Measurements from ENCODE around the gene AGXT2.
"Not testable (repeated sequence)": the region's sequence is repeated elsewhere in the genome, so short reads cannot be mapped to it uniquely, and the experiment has no call there.

The AGXT2 gene

GRCh38 chr5:35036536-35036935, 11.2 kb downstream of the AGXT2 start:
- TF ChIP-seq, protein P1, sequence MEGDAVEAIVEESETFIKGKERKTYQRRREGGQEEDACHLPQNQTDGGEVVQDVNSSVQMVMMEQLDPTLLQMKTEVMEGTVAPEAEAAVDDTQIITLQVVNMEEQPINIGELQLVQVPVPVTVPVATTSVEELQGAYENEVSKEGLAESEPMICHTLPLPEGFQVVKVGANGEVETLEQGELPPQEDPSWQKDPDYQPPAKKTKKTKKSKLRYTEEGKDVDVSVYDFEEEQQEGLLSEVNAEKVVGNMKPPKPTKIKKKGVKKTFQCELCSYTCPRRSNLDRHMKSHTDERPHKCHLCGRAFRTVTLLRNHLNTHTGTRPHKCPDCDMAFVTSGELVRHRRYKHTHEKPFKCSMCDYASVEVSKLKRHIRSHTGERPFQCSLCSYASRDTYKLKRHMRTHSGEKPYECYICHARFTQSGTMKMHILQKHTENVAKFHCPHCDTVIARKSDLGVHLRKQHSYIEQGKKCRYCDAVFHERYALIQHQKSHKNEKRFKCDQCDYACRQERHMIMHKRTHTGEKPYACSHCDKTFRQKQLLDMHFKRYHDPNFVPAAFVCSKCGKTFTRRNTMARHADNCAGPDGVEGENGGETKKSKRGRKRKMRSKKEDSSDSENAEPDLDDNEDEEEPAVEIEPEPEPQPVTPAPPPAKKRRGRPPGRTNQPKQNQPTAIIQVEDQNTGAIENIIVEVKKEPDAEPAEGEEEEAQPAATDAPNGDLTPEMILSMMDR (IDR thresholded peaks at IDR 0.05; ENCODE audit: low read depth, low read length), result no peak
- in situ Hi-C loops (cut with HindIII; ENCODE audit: low sequenced_read_pairs), result no loop called here
- H3K4me3 ChIP-seq (ENCODE audit: low read depth, low read length), result no peak overlapping the region
- DNase-seq (ENCODE audit: low read depth, low spot score), result no peak

DNA sequence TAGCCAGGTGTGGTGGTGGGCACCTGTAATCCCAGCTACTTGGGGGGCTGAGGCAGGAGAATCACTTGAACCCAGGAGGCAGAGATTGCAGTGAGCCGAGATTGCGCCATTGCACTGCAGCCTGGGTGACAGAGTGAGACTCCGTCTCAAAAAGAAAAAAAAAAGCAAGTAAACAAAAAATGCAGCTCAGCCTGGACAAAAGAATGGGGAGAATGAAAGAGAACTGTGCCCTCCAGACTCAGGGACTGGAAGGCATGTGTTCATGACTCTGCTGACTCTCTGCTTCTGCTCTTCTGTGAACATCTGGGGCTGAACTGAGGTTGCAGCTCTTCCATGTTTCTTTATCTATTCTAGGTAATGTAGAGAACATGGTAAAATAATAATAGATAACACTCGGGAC, 11.8 kb downstream of the AGXT2 start:
- H3K4me3 ChIP-seq (ENCODE audit: low read depth, low read length); DNase-seq (ENCODE audit: low read depth, low spot score); in situ Hi-C loops (cut with HindIII; ENCODE audit: low sequenced_read_pairs): not testable (repeated sequence)

- TF ChIP-seq, protein P1 (IDR thresholded peaks at IDR 0.05; ENCODE audit: low read depth, low read length), result no peak
These were observed 12.5 kb downstream of the AGXT2 start for GRCh38 chr5:35035271-35035670.

DNA sequence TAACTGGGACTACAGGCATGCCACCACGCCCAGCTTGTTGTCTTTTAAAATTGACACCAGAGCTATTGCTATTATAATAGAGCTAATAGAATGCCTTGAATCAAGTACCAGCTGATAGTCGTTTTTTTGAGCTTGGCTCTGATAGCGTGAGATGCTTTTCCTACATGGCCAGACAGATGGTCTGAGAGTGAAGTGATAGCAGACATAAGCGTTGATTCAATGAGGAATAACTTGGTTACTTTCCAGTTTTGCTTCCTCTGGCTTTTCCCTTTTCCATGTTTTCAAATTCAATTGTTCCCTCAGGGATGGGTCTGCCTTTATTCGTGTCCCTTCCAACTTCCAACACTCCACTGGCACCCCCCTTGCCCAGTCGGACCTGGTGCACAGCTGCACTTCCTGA, 15.4 kb downstream of the AGXT2 start:
- DNase-seq (ENCODE audit: low read depth, low spot score), result no peak
- in situ Hi-C loops (cut with HindIII; ENCODE audit: low sequenced_read_pairs), result no loop called here
- no peak overlapping the region for H3K4me3 ChIP-seq (ENCODE audit: low read depth, low read length)
- TF ChIP-seq, protein P1 (IDR thresholded peaks at IDR 0.05; ENCODE audit: low read depth, low read length), result no peak

More at GRCh38 chr5:35035271-35035670, 12.5 kb downstream of the AGXT2 start:
- in situ Hi-C loops (cut with HindIII; ENCODE audit: low sequenced_read_pairs), result no loop called here
- DNase-seq (ENCODE audit: low read depth, low spot score), result no peak
- no peak overlapping the region for H3K4me3 ChIP-seq (ENCODE audit: low read depth, low read length)

DNA sequence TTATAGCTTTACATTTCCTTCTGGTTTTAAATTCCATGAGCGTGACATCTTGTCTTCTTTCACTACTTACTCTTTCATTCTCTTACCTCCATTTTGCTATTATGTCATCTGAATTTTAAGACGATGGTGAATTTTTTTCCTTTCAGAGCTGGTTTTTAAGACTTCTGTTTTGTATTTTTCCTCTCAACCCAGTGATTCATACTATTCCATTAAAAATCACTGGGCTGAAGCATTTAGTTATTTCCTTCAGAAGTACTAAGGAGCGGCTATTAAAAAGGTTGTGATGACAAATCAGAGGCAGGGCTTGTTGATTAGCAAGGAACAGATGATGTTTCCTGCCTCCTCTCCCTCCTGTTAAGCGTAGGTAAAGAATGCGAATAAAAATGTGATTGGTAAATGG, 16.5 kb downstream of the AGXT2 start:
- DNase-seq (ENCODE audit: low read depth, low spot score), result peak; percentile 77
- in situ Hi-C loops (cut with HindIII; ENCODE audit: low sequenced_read_pairs), result no loop called here
- H3K4me3 ChIP-seq (ENCODE audit: low read depth, low read length), result no peak overlapping the region
- TF ChIP-seq, protein P1 (IDR thresholded peaks at IDR 0.05; ENCODE audit: low read depth, low read length), result no peak

- in situ Hi-C loops (cut with HindIII; ENCODE audit: low sequenced_read_pairs), result no loop called here
These were observed 17.2 kb downstream of the AGXT2 start for GRCh38 chr5:35030426-35031100.

GRCh38 chr5:35029333-35029732, 18.4 kb downstream of the AGXT2 start:
- TF ChIP-seq, protein P1 (IDR thresholded peaks at IDR 0.05; ENCODE audit: low read depth, low read length), result no peak
- in situ Hi-C loops (cut with HindIII; ENCODE audit: low sequenced_read_pairs), result no loop called here
- DNase-seq (ENCODE audit: low read depth, low spot score), result peak; percentile 85
- H3K4me3 ChIP-seq (ENCODE audit: low read depth, low read length), result no peak overlapping the region

More at GRCh38 chr5:35030426-35031100, 17.2 kb downstream of the AGXT2 start:
- TF ChIP-seq, protein P1 (IDR thresholded peaks at IDR 0.05; ENCODE audit: low read depth, low read length), result no peak
- H3K4me3 ChIP-seq (ENCODE audit: low read depth, low read length), result no peak overlapping the region
- DNase-seq (ENCODE audit: low read depth, low spot score), result no peak
